Suprapubic skin (tissue), 4 donors: ENCODE results near the gene ATOH8. TPM values are rescaled to one million over a fixed set of nuclear protein-coding genes. Genes with fewer than 3 reads are reported as not detected.

Experiments used
- DNase-seq, 2 donors: peaks; one replicate each; pipeline ENCODE4 v3.0.0-alpha.2; 2019; ENCODE audit warnings: low spot score in 2 of 2
- H3K27ac ChIP-seq: fragments of 200-600 bp; sonication (generic); one replicate; pipeline ENCODE4 v1.5.1; 2019
- H3K27me3 ChIP-seq: fragments of 200-600 bp; sonication (generic); one replicate; pipeline ENCODE4 v1.5.1; 2019
- H3K36me3 ChIP-seq: fragments of 200-600 bp; sonication (generic); one replicate; pipeline ENCODE4 v1.5.1; 2019
- H3K4me1 ChIP-seq: fragments of 200-600 bp; sonication (generic); one replicate; pipeline ENCODE4 v1.5.1; 2019
- H3K4me3 ChIP-seq: fragments of 200-600 bp; sonication (generic); one replicate; pipeline ENCODE4 v1.5.1; 2019; ENCODE audit warnings: mild to moderate bottlenecking
- H3K9me3 ChIP-seq: fragments of 200-600 bp; sonication (generic); one replicate; pipeline ENCODE4 v1.5.1; 2019
- EP300 ChIP-seq: sonication (generic); formaldehyde crosslinking; IDR thresholded peaks from one replicate; pipeline ENCODE4 v1.6.1; 2017; ENCODE audit warnings: antibody characterized with exemption
- POLR2A ChIP-seq, 2 donors: fragments of 450-650 bp; IDR thresholded peaks; one replicate each; pipeline ENCODE4 v1.6.1; 2017; ENCODE audit warnings: antibody characterized with exemption in 2 of 2, mild to moderate bottlenecking in 2 of 2, moderate library complexity in 2 of 2
- POLR2AphosphoS5 ChIP-seq, 3 donors: sonication (generic); formaldehyde crosslinking; IDR thresholded peaks; one replicate each; pipeline ENCODE4 v1.6.1; 2017; ENCODE audit warnings: antibody characterized with exemption in 3 of 3
- WGBS: methylation state at CpG from one replicate; pipeline ENCODE4 v1.1.5; 2018; 5-methylcytosine and 5-hydroxymethylcytosine counted together
- total RNA-seq, 4 donors: library from RNA; depleted of rRNA; stranded (reverse); fragments of >200 nt; gene quantifications; one replicate each; pipeline ENCODE4 v1.1.0, GENCODE V29; 2016
- TF ChIP-seq, protein P1 (sequence below), 2 donors: fragments of 200-600 bp in 1 of 2; fragments of 450-650 bp in 1 of 2; sonication (generic) in 1 of 2; IDR thresholded peaks; one replicate each; pipeline ENCODE4 v1.5.1; 2016 to 2019; ENCODE audit warnings: antibody characterized with exemption in 2 of 2, mild to moderate bottlenecking in 1 of 2, moderate library complexity in 1 of 2

ATOH8 gene
- total RNA-seq, 4 donors from 2014 or later = 9.7 to 30.3 (median 27.3) TPM

DNA sequence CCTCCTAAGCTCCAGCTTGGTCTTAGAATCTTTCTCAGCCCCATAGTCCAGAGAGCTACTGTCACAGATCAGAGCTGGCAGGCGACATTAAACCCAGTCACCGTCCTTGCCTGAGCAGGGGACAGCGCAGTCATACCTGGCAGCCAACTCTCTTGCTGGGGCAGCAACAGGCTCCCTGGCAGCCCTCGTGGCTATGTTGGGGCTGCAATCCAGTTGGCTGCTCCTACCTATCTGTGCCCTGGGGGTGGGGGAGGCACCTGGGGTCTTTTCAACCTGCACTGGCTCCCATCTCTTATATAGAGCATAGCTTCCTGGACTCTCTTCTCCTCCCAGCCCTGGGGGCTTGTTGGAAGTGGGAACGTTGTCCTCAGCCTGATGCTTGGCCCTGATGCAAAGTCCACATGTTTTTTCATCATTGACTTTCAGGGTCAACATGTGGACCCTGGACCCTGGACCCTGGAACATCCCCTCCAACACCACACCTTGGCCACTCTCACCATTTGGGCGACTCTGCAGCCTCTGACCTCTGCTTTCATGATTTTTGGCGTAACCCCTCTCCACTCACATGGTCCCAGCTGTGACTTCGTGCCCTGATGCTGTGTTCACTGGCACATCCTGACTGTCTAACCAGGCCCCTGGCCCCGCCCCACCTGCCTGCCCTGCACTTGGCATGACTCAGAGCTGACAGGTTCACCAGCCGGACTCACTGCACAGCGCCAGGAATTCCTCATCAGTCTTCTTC is 45.6 kb downstream of the ATOH8 start:
- Histone ChIP-seq H3K36me3 (no peaks in the 10 kb centered on the region), H3K4me1 (peaks cover 24% of the 10 kb centered on the region), H3K27me3 (no peaks in the 10 kb centered on the region), H3K9me3 (no peaks in the 10 kb centered on the region), H3K27ac (no peak overlapping the region), H3K4me3 (no peak overlapping the region)
- TF ChIP-seq, protein P1, sequence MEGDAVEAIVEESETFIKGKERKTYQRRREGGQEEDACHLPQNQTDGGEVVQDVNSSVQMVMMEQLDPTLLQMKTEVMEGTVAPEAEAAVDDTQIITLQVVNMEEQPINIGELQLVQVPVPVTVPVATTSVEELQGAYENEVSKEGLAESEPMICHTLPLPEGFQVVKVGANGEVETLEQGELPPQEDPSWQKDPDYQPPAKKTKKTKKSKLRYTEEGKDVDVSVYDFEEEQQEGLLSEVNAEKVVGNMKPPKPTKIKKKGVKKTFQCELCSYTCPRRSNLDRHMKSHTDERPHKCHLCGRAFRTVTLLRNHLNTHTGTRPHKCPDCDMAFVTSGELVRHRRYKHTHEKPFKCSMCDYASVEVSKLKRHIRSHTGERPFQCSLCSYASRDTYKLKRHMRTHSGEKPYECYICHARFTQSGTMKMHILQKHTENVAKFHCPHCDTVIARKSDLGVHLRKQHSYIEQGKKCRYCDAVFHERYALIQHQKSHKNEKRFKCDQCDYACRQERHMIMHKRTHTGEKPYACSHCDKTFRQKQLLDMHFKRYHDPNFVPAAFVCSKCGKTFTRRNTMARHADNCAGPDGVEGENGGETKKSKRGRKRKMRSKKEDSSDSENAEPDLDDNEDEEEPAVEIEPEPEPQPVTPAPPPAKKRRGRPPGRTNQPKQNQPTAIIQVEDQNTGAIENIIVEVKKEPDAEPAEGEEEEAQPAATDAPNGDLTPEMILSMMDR (IDR thresholded peaks at IDR 0.05) = no peak
- TF ChIP-seq EP300 (no peak), POLR2AphosphoS5 (IDR thresholded peaks at IDR 0.05) (no peak), POLR2A (IDR thresholded peaks at IDR 0.05) (no peak)
- peak; percentile 54 to 75 for DNase-seq
- WGBS = 58% methylated on average over 11 of the region's 11 CpGs

DNA sequence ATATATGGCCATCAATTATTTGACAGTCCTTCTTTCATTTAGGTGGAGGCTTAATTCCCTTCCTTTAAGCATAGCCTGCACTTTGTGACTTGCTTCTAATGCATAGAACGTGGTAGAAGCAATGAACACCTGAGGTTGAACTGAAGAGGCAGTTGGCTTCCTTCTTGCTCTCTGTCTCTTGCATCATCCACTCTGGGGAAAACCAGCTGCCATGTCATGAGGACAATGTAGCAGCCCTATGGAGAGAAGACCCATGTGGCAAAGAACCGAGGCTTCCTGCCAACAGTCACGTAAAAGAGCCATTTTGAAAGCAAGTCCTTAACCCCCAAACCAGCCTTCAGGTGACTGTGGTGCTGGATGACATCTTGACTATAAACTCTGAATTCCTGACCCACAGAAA is 46.8 kb downstream of the ATOH8 start:
- H3K27ac ChIP-seq = no peak overlapping the region
- 92% methylated on average over 3 of the region's 3 CpGs for WGBS
- no peaks in the 10 kb centered on the region for H3K27me3 ChIP-seq
- no peaks in the 10 kb centered on the region for H3K36me3 ChIP-seq
- H3K9me3 ChIP-seq = no peaks in the 10 kb centered on the region
- H3K4me1 ChIP-seq = peaks cover 13% of the 10 kb centered on the region
- TF ChIP-seq, protein P1 (IDR thresholded peaks at IDR 0.05) = no peak
- TF ChIP-seq POLR2AphosphoS5 (IDR thresholded peaks at IDR 0.05) (no peak), POLR2A (IDR thresholded peaks at IDR 0.05) (no peak), EP300 (no peak)
- H3K4me3 ChIP-seq = no peak overlapping the region
- no peak for DNase-seq

DNA sequence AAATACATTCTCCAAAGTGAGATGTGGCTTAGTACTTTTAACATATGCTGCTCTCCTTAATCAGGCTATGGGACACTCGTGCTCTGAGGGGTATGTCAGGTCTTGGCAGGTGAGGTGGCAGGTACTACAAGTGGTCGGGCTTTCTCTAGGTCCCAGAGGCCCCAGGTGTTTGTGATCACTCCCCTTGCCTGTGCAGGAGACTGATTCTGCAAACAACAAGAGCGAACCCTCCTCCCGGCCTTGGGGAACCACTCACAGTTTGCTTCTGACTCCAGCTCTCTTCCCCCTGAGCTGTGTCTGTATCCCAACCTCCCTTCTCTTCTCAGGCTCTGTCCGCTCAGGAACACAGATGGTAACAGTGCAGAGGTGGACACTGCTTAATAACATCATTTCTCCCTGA is 48.1 kb downstream of the ATOH8 start:
- TF ChIP-seq EP300 (no peak), POLR2A (IDR thresholded peaks at IDR 0.05) (no peak), POLR2AphosphoS5 (IDR thresholded peaks at IDR 0.05) (no peak)
- TF ChIP-seq, protein P1 (IDR thresholded peaks at IDR 0.05) = no peak
- Histone ChIP-seq H3K27me3 (no peaks in the 10 kb centered on the region), H3K27ac (no peak overlapping the region), H3K9me3 (no peaks in the 10 kb centered on the region), H3K4me1 (peaks cover 3% of the 10 kb centered on the region), H3K4me3 (no peak overlapping the region), H3K36me3 (no peaks in the 10 kb centered on the region)
- WGBS = 83% methylated on average over 5 of the region's 5 CpGs
- DNase-seq = peak; percentile 32 to 44

DNA sequence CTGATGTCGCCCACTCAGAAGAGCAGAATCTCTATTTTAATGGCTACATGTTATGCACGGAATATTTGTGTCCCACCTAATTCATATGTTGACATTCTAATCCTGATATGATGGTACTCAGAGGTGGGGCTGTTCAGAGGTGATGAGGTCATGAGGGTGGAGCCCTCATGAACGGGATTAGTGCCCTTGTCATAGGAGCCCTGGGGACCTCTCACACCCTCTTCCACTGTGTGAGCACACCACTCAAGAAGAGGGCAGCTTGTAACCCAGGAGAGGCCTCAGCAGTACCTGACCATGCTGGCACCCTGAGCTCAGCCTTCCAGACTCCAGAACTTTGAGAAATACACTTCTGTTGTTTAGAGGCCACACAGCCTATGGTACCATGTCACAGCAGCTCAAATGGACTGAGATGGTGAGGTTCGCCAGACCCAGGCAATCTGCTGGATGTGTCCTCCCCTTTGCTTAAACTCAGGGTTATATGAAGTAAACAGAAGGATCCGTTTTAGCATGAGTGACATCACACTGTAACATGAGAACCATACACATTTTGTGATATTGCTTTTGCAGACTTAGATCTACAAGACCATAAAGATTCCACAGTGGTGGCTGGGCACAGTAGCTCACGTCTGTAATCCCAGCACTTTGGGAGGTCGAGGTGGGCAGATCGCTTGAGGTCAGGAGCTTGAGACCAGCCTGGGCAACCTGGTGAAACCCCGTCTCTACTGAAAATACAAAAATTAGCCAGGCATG is 48.7 kb downstream of the ATOH8 start:
- Histone ChIP-seq H3K27me3 (no peaks in the 10 kb centered on the region), H3K4me1 (no peaks in the 10 kb centered on the region), H3K36me3 (no peaks in the 10 kb centered on the region), H3K9me3 (no peaks in the 10 kb centered on the region), H3K4me3 (no peak overlapping the region), H3K27ac (no peak overlapping the region)
- peak in 1 of 2 donors; percentile 18 for DNase-seq
- TF ChIP-seq POLR2AphosphoS5 (IDR thresholded peaks at IDR 0.05) (no peak), EP300 (no peak), POLR2A (IDR thresholded peaks at IDR 0.05) (no peak)
- TF ChIP-seq, protein P1 (IDR thresholded peaks at IDR 0.05) = no peak
- WGBS = 91% methylated on average over 8 of the region's 9 CpGs

DNA sequence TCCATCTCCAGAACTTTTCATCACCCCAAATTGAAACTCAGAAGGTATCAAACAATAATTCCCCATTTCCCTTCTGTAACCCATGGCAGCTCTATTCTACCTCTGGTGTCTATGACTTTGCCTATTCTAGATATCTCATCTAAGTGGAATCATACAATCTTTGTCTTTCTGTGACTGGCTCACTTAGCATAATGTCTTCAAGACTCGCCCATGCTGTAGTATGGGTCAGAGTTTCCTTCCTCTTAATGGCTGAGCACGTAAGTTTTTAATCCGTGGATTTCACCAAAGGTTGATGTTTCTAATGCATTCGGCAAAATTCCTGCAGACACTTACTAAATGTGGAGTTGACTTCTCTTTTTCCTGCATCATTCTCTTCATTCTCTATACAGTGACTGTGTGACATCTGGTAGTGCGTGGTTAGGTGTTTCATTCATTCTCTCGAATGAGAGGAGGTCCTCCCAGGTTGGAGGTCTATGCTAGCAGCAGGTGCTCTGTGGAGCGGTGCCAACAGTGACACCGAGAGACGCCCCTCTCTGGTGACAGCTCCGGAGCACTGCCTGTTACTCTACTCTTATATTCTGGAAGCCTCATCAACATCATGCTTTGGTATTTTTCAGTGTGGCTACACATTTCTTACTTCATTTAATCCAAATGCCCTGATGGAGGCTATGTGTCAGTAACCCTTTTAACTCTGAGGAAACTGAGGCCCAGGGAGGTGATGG is 50.1 kb downstream of the ATOH8 start:
- peak; percentile 41 to 51 for DNase-seq
- Histone ChIP-seq H3K36me3 (no peaks in the 10 kb centered on the region), H3K9me3 (no peaks in the 10 kb centered on the region), H3K4me3 (no peak overlapping the region), H3K4me1 (no peaks in the 10 kb centered on the region), H3K27ac (no peak overlapping the region), H3K27me3 (no peaks in the 10 kb centered on the region)
- TF ChIP-seq POLR2AphosphoS5 (IDR thresholded peaks at IDR 0.05) = no peak
- TF ChIP-seq, protein P1 (IDR thresholded peaks at IDR 0.05) = no peak
- TF ChIP-seq EP300 = no peak
- TF ChIP-seq POLR2A (IDR thresholded peaks at IDR 0.05) = no peak
- WGBS = 75% methylated on average over 10 of the region's 10 CpGs
